Adrenal gland (tissue), 5 donors: ENCODE results near the gene RAD51B.

Experiments used
- CTCF ChIP-seq, 6 experiments: fragments of 450-650 bp in 4 of 6; fragments of 200-600 bp in 2 of 6; sonication (generic) in 1 of 6; IDR thresholded peaks; 1 replicate in 5 of 6; 2 replicates in 1 of 6; pipeline versions ENCODE4 v1.5.1 to v1.8.0; 2016 to 2021; ENCODE audit warnings: antibody characterized with exemption in 6 of 6, mild to moderate bottlenecking in 2 of 6, moderate library complexity in 1 of 6
- POLR2A ChIP-seq, 2 donors: fragments of 450-650 bp; IDR thresholded peaks; one replicate each; pipeline ENCODE4 v1.6.1; 2017; ENCODE audit warnings: antibody characterized with exemption in 2 of 2, mild to moderate bottlenecking in 2 of 2, moderate library complexity in 1 of 2
- donor health status: DM: no; HTN: no; CAD: no.

- no peak for TF ChIP-seq CTCF (IDR thresholded peaks at IDR 0.05)
- no peak for TF ChIP-seq POLR2A (IDR thresholded peaks at IDR 0.05)
These were observed 859.7 kb downstream of the RAD51B start for GRCh38 chr14:68679301-68679700.
